H9 (cell line): Measurements from ENCODE around the gene ELFN2. TPM values are rescaled to one million over a fixed set of nuclear protein-coding genes. Genes with fewer than 3 reads are reported as not detected.

Experiments
- DNase-seq: peaks from one replicate; pipeline ENCODE4 v3.0.0-alpha.2; 2017
- H2AFZ ChIP-seq: one replicate; pipeline ENCODE4 v1.6.1; 2013; ENCODE audit warnings: mild to moderate bottlenecking, low read length, control low read depth, moderate library complexity
- H2AK5ac ChIP-seq: 2 replicates; pipeline ENCODE4 v1.6.1; 2013; ENCODE audit warnings: low read length, control low read depth, mixed read lengths; ENCODE audit not compliant: insufficient read length
- H2BK120ac ChIP-seq: one replicate; pipeline ENCODE4 v1.6.1; 2013; ENCODE audit warnings: low read depth, mild to moderate bottlenecking, low read length, control low read depth, inconsistent platforms; ENCODE audit not compliant: poor library complexity, severe bottlenecking
- H2BK12ac ChIP-seq: 2 replicates; pipeline ENCODE4 v1.6.1; 2013; ENCODE audit warnings: low read length, control low read depth, mixed read lengths, low read depth; ENCODE audit not compliant: insufficient read length
- H2BK15ac ChIP-seq: 2 replicates; pipeline ENCODE4 v1.6.1; 2013; ENCODE audit warnings: low read depth, low read length, control low read depth
- H2BK20ac ChIP-seq: one replicate; pipeline ENCODE4 v1.6.1; 2013; ENCODE audit warnings: low read depth, mild to moderate bottlenecking, low read length, control low read depth, inconsistent platforms; ENCODE audit not compliant: poor library complexity, severe bottlenecking
- H2BK5ac ChIP-seq: 2 replicates; pipeline ENCODE4 v1.6.1; 2013; ENCODE audit warnings: low read length, control low read depth, mixed read lengths; ENCODE audit not compliant: insufficient read length
- H3K14ac ChIP-seq: 2 replicates; pipeline ENCODE4 v1.6.1; 2013; ENCODE audit warnings: low read length, control low read depth; ENCODE audit not compliant: insufficient read depth
- H3K18ac ChIP-seq: 2 replicates; pipeline ENCODE4 v1.6.1; 2013; ENCODE audit warnings: low read depth, mild to moderate bottlenecking, mixed read lengths, low read length, control low read depth; ENCODE audit not compliant: insufficient read length
- H3K23ac ChIP-seq: 2 replicates; pipeline ENCODE4 v1.6.1; 2013; ENCODE audit warnings: low read length, control low read depth, mixed read lengths, low read depth; ENCODE audit not compliant: insufficient read length
- H3K23me2 ChIP-seq: 2 replicates; pipeline ENCODE4 v1.6.1; 2013; ENCODE audit warnings: low read depth, mild to moderate bottlenecking, mixed read lengths, low read length, control low read depth; ENCODE audit not compliant: insufficient read length, poor library complexity, severe bottlenecking
- H3K27ac ChIP-seq: 2 replicates; pipeline ENCODE4 v1.5.1; 2013; ENCODE audit warnings: low read length, control low read depth, mixed read lengths, low read depth; ENCODE audit not compliant: insufficient read length
- H3K27me3 ChIP-seq: 2 replicates; pipeline ENCODE4 v1.6.1; 2013; ENCODE audit warnings: low read length, control low read depth, inconsistent platforms; ENCODE audit not compliant: insufficient read depth
- H3K4ac ChIP-seq: 2 replicates; pipeline ENCODE4 v1.6.1; 2013; ENCODE audit warnings: low read depth, mild to moderate bottlenecking, control low read depth, inconsistent platforms, low read length, moderate library complexity
- H3K4me1 ChIP-seq: 2 replicates; pipeline ENCODE4 v1.6.1; 2013; ENCODE audit warnings: low read length, control low read depth, inconsistent platforms; ENCODE audit not compliant: insufficient read depth
- H3K4me2 ChIP-seq: 2 replicates; pipeline ENCODE4 v1.6.1; 2013; ENCODE audit warnings: low read length, control low read depth, mixed read lengths; ENCODE audit not compliant: insufficient read length, insufficient read depth
- H3K56ac ChIP-seq: 2 replicates; pipeline ENCODE4 v1.6.1; 2013; ENCODE audit warnings: low read depth, mild to moderate bottlenecking, mixed read lengths, low read length, control low read depth; ENCODE audit not compliant: insufficient read length
- H3K79me1 ChIP-seq: 2 replicates; pipeline ENCODE4 v1.6.1; 2013; ENCODE audit warnings: low read depth, mild to moderate bottlenecking, moderate library complexity, low read length, control low read depth, inconsistent platforms; ENCODE audit not compliant: insufficient read depth, poor library complexity, severe bottlenecking
- H3K79me2 ChIP-seq: 2 replicates; pipeline ENCODE4 v1.6.1; 2013; ENCODE audit warnings: low read length, control low read depth, inconsistent platforms; ENCODE audit not compliant: insufficient read depth
- H3K9ac ChIP-seq: 2 replicates; pipeline ENCODE4 v1.6.1; 2013; ENCODE audit warnings: low read length, control low read depth, mixed read lengths; ENCODE audit not compliant: insufficient read length; ENCODE audit errors: extremely low read depth
- H3K9me3 ChIP-seq: one replicate; pipeline ENCODE4 v1.6.1; 2013; ENCODE audit warnings: low read depth, low read length, inconsistent platforms; ENCODE audit not compliant: control insufficient read depth
- H3T11ph ChIP-seq: one replicate; pipeline ENCODE4 v1.6.1; 2013; ENCODE audit warnings: mild to moderate bottlenecking, low read length, control low read depth, inconsistent platforms
- H4K20me1 ChIP-seq: one replicate; pipeline ENCODE4 v1.6.1; 2013; ENCODE audit not compliant: control insufficient read depth, insufficient read length, insufficient read depth
- H4K5ac ChIP-seq: 2 replicates; pipeline ENCODE4 v1.6.1; 2013; ENCODE audit warnings: low read depth, mild to moderate bottlenecking, mixed read lengths, low read length, control low read depth; ENCODE audit not compliant: insufficient read length
- H4K8ac ChIP-seq: replicated peaks from 2 replicates; pipeline ENCODE4 v1.6.1; 2013; ENCODE audit warnings: low read length, control low read depth, mixed read lengths, low read depth; ENCODE audit not compliant: insufficient read length
- H4K91ac ChIP-seq: 2 replicates; pipeline ENCODE4 v1.6.1; 2013; ENCODE audit warnings: low read depth, mild to moderate bottlenecking, moderate library complexity, mixed read lengths, low read length, control low read depth; ENCODE audit not compliant: insufficient read length
- H3K27ac Mint-ChIP-seq, 3 experiments: 2 replicates in 2 of 3; 3 replicates in 1 of 3; pipeline ENCODE4 v1.8.0; 2020 to 2021; ENCODE audit warnings: mixed read lengths in 3 of 3, mild to moderate bottlenecking in 1 of 3, moderate library complexity in 1 of 3
- H3K27me3 Mint-ChIP-seq: 2 replicates; pipeline ENCODE4 v1.8.0; 2021; ENCODE audit warnings: low read depth, mild to moderate bottlenecking, moderate library complexity, mixed read lengths
- H3K36me3 Mint-ChIP-seq, 3 experiments: 2 replicates in 2 of 3; 3 replicates in 1 of 3; pipeline ENCODE4 v1.8.0; 2020 to 2021; ENCODE audit warnings: low read depth in 3 of 3, mixed read lengths in 3 of 3; ENCODE audit not compliant: insufficient read depth in 1 of 3
- H3K4me1 Mint-ChIP-seq, 2 experiments: 2 replicates each; pipeline ENCODE4 v1.8.0; 2020; ENCODE audit warnings: mixed read lengths in 2 of 2
- H3K4me3 Mint-ChIP-seq, 2 experiments: 2 replicates in 1 of 2; 3 replicates in 1 of 2; pipeline ENCODE4 v1.8.0; 2020 to 2021; ENCODE audit warnings: mild to moderate bottlenecking in 2 of 2, mixed read lengths in 2 of 2, moderate library complexity in 1 of 2
- H3K9me3 Mint-ChIP-seq, 2 experiments: 2 replicates in 1 of 2; 3 replicates in 1 of 2; pipeline ENCODE4 v1.8.0; 2020; ENCODE audit warnings: mild to moderate bottlenecking in 2 of 2, mixed read lengths in 2 of 2, moderate library complexity in 1 of 2
- WGBS: extraction: QIAGEN DNeasy Blood & Tissue Kit; methylation state at CpG from one replicate; pipeline ENCODE4 v1.1.7; 2013; ENCODE audit warnings: missing lambda C conversion rate, low lambda C conversion rate, mixed read lengths; ENCODE audit not compliant: insufficient read length; ENCODE audit errors: extremely low coverage; 5-methylcytosine and 5-hydroxymethylcytosine counted together
- total RNA-seq: library from RNA; stranded (reverse); gene quantifications from 2 replicates; pipeline ENCODE4 v1.2.1, GENCODE V29; 2021
- TF ChIP-seq, protein P1 (sequence below): fragments of 200-600 bp; sonication (generic); conservative IDR thresholded peaks from 3 replicates; pipeline ENCODE4 v1.8.0; 2021; ENCODE audit warnings: antibody characterized with exemption, mild to moderate bottlenecking

ELFN2 gene
- total RNA-seq, 1 experiment from 2014 or later = 0.70 TPM

DNA sequence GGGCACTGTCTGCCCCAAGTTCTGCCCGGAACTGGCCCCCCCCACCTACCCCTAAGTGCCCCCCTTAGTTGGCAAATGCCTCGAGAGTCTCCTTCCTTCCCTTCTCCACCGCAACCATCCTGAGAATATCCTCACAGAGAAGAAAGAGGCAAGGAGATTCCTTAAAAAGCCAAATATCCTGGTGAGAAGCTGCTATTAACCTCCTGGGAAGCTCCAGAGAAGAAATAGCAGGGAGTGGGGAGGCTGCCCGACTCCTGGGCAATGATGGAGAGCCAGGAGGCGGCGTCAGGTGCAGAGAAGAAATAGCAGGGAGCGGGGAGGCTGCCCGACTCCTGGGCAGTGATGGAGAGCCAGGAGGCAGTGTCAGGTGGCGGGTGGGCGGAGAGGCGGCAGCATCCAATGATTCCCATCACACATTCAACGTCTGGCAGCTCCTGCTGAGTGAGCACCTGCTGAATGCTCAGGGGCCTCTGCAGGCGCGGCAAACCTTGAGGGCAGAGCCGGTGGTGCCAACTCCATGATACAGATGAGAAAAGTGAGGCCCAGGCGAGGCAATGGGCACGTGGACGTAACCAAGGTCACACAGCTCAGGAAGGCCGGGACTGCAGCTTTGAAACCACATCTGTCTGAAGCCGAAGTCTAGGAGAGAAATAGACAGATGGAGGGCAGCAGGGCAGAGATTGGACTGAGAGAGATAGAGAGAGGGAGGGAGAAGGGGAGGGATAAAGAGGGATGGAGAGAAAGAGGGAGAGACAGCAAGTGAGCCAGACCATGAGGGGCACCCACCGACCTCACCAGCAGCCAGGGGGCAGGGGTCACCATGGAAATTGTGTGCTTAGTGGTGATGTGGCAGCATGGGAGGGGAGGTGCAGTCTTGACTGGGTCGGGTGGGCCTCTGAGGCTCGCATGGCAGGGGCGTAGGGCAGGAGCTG is 86.7 kb downstream of the ELFN2 start:
- H3K9me3 Mint-ChIP-seq = no peaks in the 10 kb centered on the region; a peak in 1 of 5 replicates
- H3K27me3 ChIP-seq = no peaks in the 10 kb centered on the region; the same call in 1 of the 2 replicates
- H4K8ac ChIP-seq = no peak overlapping the region
- no peak overlapping the region for H3T11ph ChIP-seq
- peak; percentile 67 for DNase-seq
- H3K4me2 ChIP-seq = no peak overlapping the region
- H2AFZ ChIP-seq = no peak overlapping the region
- no peak overlapping the region for H2BK120ac ChIP-seq
- H3K79me2 ChIP-seq = no peaks in the 10 kb centered on the region
- H3K23ac ChIP-seq = no peak overlapping the region
- H3K4me1 ChIP-seq = no peaks in the 10 kb centered on the region
- no peak overlapping the region for H2BK5ac ChIP-seq
- no peaks in the 10 kb centered on the region for H3K23me2 ChIP-seq
- no peak overlapping the region for H2BK15ac ChIP-seq
- no peak overlapping the region for H3K14ac ChIP-seq
- H2BK20ac ChIP-seq = no peak overlapping the region
- no peak overlapping the region; a peak in 2 of 5 replicates for H3K4me3 Mint-ChIP-seq
- H3K56ac ChIP-seq = no peak overlapping the region
- peaks cover 52% of the 10 kb centered on the region for H3K27me3 Mint-ChIP-seq
- no peaks in the 10 kb centered on the region for H3K36me3 Mint-ChIP-seq
- no peak overlapping the region for H4K5ac ChIP-seq
- no peak overlapping the region for H3K9ac ChIP-seq
- no peak overlapping the region for H3K18ac ChIP-seq
- TF ChIP-seq, protein P1, sequence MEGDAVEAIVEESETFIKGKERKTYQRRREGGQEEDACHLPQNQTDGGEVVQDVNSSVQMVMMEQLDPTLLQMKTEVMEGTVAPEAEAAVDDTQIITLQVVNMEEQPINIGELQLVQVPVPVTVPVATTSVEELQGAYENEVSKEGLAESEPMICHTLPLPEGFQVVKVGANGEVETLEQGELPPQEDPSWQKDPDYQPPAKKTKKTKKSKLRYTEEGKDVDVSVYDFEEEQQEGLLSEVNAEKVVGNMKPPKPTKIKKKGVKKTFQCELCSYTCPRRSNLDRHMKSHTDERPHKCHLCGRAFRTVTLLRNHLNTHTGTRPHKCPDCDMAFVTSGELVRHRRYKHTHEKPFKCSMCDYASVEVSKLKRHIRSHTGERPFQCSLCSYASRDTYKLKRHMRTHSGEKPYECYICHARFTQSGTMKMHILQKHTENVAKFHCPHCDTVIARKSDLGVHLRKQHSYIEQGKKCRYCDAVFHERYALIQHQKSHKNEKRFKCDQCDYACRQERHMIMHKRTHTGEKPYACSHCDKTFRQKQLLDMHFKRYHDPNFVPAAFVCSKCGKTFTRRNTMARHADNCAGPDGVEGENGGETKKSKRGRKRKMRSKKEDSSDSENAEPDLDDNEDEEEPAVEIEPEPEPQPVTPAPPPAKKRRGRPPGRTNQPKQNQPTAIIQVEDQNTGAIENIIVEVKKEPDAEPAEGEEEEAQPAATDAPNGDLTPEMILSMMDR = no peak
- no peak overlapping the region for H2AK5ac ChIP-seq
- no CpG with 5 or more reads among the region's 24 CpGs for WGBS
- H3K9me3 ChIP-seq = no peaks in the 10 kb centered on the region
- H4K91ac ChIP-seq = no peak overlapping the region
- no peak overlapping the region for H3K4ac ChIP-seq
- no peaks in the 10 kb centered on the region for H3K79me1 ChIP-seq
- H3K4me1 Mint-ChIP-seq = peaks cover 31 to 63% of the 10 kb centered on the region in 2 experiments
- H2BK12ac ChIP-seq = no peak overlapping the region
- H3K27ac ChIP-seq = no peak overlapping the region
- H4K20me1 ChIP-seq = no peaks in the 10 kb centered on the region
- no peak overlapping the region for H3K27ac Mint-ChIP-seq
